ENCODE measurements around the gene GLUL.
"Not testable (repeated sequence)": the region's sequence is repeated elsewhere in the genome, so short reads cannot be mapped to it uniquely, and the experiment has no call there.

GLUL gene

DNA sequence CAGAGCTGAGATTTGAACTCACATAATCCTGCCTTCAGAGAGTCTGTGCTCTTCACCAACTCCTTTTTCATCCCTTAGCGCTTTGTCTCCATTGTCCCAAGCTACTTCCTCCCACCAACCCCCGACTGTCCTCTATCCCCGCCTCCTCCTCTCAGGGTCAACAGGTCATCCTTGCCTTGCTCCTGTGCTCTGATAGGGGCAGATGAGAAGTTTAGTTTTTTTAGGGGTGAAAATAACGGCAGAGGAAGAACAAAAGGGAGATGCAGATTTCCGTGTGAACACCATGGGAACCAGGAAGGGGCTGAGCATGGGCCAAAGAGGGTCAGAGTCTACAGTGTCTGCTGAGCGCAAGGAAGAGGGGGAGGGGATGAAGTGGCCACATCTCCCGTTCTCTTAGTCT is 31.9 kb downstream of the GLUL start:
- no peak for DNase-seq

GRCh38 chr1:182357913-182358312 is 33.7 kb downstream of the GLUL start:
- no peak for DNase-seq

- DNase-seq: no peak
These were observed 34.4 kb downstream of the GLUL start for GRCh38 chr1:182357171-182357570.

DNA sequence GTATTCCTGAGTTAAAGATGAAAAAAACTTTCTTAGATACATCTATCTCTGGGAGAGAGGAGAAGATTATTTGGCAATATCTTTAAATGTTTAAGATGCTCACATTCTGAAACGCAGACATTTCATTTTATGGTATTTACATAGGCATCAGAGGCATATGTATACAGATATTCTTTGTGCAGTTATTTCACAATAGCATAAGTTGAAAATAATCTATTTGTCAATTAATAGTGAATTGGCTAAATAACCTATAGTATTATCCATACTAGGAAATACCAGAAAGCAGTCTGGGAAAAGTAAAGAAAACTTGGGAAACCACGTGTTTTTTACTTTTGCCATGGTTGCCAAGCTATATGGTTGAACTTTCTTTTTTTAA is 35.9 kb downstream of the GLUL start:
- no peak for DNase-seq

GRCh38 chr1:182351790-182352364 is 39.7 kb downstream of the GLUL start:
- DNase-seq: no peak

- no peak for DNase-seq
These were observed 40.8 kb downstream of the GLUL start for GRCh38 chr1:182350839-182351238.

- DNase-seq: no peak
These were observed 42.4 kb downstream of the GLUL start for GRCh38 chr1:182348961-182349747.

DNA sequence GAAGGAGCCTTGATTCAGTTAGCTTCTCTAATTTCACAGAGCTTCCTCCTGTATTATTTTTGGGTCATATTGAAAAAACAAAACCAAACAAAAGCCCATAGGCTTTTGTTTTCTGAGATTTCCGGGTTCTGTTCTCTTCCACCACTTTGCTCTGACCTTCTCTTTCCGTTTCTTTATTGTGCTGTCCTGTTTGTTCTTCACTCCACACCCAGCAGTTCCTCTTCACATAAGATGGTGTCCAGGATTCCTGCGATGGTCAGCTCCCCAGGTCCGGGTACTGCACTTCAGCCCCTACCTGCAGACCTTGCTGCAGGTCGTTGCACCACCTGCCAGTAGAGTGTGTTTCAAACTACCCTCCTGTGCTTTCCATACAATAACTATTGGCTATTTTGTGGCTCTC is 44.6 kb downstream of the GLUL start:
- no peak for DNase-seq

- DNase-seq: peak; percentile 73
These were observed 51.1 kb downstream of the GLUL start for GRCh38 chr1:182340233-182341058.

DNA sequence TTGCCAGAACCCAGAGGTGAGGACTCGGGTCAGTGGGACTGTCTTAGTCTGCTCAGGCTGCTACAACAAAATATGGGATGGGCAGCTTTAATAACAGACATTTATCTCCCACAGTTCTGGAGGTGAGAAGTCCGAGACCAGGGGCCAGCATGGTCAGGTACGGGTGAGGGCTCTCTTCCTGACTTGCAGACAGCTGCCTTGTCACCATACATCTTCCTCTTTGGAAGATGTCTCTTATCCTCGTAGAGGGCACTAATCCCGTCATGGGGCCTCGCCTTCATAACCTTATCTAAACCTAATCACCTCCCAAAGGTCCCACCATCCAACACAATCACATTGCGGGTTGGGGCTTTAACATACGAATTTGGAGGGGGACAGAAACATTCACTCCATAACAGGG is 51.9 kb downstream of the GLUL start:
- DNase-seq: no peak

DNA sequence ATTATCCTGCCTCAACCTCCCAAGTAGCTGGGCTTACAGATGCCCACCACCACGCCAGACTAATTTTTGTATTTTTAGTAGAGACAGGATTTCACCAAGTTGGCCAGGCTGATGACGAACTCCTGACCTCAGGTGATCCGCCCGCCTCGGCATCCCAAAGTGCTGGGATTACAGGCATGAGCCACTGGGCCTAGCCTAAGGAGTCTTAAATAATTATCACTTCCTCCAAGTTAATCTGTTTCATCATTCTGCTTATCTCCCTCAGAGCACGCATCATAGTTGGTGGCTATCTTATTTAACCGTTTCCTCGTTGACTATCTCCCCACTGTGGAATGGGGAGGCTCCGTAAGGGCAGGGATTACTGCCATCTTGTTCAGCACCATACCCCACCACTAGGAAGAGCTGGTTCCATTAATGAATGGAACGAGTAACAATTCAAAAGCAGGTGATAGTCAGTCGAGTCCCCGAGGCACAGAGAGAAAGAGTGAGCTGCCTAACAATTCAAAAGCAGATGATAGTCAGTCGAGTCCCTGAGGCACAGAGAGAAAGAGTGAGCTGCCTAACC is 52.7 kb downstream of the GLUL start:
- DNase-seq: no peak

DNA sequence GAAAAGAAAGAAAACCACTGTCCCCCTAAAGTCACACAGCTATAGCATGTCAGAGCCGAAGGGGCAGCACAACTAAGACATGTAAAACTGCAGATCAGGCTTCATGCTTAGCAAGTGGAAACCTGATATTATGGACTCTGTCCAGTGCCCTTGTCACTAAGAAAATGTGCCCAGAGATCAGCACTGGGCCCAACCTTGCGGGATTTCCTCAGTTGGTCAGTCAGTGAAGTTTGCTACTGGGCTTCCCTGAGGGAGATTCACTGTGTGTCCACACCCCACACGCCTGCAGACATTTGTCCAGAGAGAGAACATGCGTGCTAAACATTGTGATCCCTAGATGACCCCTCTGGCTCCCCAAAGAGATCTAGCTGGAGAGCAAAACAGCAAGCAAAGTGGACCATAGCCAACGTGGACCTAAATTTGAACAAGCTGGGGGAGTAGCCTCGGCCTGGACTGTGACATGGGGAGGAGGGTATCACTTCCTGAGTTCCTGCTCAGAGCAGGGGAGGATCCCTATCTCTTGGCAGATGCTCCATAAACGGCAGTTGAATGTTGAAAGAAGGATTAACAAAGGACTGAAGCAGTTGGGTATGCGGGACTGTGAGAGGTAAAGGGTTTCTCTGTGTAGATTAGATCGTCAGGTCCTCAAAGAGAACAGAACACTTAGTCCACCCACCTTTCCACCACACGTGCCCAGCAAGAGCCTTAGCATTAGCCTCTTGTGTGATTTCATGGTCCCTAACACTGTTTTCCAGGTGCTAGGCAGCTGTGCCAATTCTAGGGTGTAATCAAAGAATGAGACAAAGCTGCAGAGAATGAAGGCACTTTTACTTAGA is 53.6 kb downstream of the GLUL start:
- no peak for DNase-seq

DNA sequence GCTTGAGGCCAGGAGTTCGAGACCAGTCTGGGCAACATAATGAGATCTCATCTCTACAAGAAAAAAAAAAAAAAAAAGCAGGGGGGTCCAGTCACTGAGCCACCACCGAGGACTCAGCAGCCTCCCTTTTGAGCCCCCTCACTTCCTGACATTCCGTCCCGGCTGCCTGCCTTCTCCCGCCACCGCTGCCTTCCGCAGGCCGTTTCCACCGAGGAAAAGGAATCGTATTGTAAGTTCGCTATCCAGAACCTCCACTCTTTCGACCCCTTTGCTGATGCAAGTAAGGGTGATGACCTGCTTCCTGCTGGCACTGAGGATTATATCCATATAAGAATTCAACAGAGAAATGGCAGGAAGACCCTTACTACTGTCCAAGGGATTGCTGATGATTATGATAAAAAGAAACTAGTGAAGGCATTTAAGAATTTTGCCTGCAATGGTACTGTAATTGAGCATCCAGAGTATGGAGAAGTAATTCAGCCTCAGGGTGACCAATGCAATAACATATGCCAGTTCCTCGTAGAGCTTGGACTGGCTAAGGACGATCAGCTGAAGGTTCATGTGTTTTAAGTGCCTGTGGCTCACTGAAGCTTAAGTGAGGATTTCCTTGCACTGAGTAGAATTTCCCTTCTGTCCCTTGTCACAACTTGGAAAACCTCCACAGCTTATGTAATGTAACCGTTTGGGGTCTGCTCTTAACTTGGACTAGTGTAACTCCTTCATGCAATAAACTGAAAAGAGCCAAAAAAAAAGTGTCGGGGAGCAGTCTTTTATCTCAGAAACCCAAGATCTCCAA is 55.6 kb downstream of the GLUL start:
- DNase-seq: no peak

DNA sequence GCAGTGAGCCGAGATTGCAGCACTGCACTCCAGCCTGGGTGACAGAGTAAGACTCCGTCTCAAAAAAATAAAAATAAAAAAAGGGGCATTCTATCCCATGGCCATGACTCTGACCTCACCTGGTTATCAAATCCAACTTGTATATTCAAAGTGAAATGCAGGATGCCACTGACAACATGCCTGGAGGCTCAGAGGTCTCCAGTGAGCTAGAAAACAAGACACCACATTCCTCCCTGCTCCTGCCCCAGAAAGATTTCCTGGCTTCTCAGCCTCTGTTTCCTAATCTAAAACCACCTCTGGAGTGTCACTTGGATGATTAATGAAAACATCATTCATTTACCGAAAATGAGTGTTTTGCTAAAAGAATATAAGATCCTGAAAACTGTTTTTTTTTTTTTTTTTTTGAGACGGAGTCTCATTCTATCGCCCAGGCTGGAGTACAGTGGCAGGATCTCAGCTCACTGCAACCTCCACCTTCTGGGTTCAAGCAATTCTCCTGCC is 58.5 kb downstream of the GLUL start:
- not testable (repeated sequence) for DNase-seq

DNA sequence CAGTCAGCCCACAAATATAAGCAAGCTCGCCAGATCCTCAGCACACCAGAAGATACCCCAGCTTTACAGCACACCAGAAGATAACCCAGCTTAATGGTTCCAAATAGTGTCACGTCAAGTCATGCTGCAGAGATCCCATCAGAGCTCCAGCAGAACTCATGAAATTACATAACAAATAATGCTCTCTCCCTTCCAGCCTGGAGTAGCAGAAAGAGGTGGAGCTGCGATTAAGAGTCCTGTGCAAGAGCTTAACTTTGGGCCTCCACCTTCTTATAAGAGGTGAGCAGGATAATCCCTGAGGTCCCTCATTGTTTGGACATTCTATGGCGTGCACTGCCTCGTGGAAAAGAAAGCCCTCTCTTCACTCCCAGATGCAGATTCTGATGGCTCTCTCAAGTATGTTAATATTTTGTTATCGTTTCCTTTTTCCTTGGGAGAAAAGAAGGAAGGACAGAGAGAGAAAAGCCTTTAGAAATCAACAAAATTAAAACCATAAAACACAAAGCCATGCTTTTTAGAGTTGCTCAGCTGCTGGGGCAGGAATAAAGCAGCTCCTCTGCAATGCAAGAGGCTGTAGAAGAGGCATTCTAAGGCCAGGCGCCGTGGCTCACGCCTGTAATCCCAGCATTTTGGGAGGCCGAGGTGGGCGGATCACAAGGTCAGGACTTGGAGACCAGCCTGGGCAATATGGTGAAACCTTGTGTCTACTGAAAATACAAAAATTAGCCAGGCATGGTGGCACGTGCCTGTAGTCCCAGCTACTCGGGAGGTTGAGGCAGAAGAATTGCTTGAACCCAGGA is 59.1 kb downstream of the GLUL start:
- DNase-seq: no peak
